Bone marrow (tissue), 2 donors: Measurements from ENCODE around the gene AMPD2.

Experiments
- DNase-seq, 2 donors: peaks; one replicate each; lab custom pipeline; 2025; lab: John Stamatoyannopoulos, UW

AMPD2 gene

DNA sequence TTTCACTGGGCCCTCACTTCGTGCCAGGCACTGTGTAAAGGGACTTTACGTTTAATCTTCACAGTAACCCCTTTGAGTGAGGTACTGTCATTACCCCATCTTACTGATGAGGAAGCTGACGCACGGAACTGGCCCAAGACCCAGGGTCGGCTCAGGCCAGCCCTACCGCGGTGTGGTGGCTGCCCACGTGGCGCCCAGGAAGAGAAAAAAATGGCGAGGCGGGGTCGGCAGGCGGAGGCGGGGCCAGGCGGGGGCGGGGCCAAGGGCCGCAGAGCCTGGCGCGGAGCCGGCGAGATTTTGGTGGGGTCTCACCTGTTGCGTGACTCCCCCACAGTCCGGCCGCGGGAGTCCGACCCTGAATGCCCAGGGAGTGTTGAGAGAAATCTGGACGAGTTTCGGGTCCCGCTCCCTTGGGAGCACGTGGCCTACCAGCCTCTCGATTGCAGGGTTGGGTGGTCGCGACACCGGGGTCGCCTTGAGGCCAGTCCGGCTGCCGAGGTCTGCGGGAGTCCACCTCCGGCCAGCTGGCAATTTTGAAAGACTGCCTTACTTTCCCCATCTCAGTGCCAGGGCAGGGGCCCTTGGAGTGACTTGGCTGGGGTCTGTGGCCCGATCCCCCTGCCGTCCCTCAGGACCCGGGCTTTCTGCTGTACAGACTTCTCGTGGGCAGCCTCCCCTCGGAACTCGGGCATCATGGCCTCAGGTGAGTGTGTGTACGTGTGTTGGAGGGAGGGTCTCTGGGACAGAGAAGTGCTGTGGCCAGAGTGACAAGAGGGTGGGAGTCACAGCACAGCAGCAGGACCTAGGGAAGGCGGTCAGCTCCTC is at the start of gene AMPD2, which contains the start of gene GNAT2:
AMPD2 (plus strand) TSS at position 262 of the 825 bp plus-strand sequence. CDS start 1,339 bp downstream, outside the sequence.
GNAT2 (minus strand) TSS at position 41 of the 825 bp plus-strand sequence. CDS start 6,746 bp downstream, outside the sequence.
- peak in 1 of 2 donors; percentile 45 for DNase-seq

DNA sequence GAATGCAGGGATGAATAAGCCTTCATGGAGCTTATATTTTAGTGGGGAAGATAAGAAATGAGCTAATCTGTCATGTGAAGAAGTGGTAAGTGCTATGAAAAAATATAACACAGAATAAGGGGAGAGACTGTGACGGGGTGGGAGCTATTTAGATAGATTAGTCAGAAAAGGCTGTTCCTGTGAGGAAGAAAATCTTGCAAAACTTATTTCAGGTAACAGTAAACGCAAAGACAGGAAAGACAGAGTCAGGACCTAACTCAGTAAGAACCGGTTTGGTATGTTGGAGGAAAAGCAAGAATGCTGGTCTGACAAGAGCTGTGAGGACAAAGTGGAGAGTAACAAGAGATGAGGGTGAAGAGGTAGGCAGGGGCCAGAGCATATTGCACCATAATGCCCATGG is 49.2 kb upstream of the AMPD2 start:
- no peak for DNase-seq

DNA sequence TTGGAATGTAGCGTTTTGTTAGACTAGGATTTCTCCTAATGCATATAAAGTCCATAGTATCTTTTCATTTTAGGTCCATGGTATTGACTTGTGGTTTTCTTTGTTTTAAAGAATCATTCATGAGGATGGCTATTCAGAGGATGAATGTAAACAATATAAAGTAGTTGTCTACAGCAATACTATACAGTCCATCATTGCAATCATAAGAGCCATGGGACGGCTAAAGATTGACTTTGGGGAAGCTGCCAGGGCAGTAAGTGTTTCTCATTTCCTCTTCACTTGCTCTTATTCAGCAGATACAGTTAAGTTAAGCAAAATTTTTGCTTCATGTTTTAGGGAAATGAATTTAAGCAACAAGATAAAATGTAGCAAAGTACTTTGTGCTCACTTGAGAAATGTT is 45.9 kb upstream of the AMPD2 start:
- DNase-seq = no peak

DNA sequence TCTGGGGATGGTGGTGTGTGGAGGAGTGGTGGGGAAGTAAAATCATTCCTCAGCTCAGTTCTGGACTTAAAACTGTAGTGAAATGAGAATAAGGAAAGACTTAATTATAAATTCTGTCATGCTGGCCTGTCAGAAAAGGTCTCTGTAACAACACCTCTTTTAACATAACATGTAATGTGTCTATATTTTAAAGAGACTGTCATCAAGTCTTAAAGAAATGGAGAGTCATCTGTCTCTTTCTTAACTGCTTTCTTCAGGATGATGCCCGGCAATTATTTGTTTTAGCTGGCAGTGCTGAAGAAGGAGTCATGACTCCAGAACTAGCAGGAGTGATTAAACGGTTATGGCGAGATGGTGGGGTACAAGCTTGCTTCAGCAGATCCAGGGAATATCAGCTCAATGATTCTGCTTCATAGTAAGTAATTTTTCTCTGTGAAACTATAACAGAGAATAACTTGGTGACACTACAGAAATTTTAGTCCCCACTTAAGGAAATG is 40.6 kb upstream of the AMPD2 start:
- DNase-seq = no peak

DNA sequence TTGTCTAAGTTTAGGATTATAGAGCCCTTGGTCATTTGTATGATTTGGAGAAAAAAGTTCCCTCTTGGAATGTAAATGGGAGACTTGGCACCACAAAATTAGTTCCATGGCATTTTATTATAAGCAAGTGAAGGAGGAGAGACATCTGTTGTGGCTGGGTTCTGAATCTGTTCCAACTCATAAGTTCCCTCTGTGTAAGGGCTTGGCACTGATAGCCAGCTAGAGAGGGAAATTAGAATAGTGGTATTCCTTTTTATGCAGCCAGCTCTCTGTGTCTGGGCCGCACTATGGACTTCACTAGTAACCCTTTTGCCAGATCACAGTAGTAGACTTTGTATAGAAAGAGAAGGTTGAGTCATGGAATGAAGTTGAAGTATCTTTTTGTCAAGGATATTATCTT is 40.1 kb upstream of the AMPD2 start:
- DNase-seq = no peak

DNA sequence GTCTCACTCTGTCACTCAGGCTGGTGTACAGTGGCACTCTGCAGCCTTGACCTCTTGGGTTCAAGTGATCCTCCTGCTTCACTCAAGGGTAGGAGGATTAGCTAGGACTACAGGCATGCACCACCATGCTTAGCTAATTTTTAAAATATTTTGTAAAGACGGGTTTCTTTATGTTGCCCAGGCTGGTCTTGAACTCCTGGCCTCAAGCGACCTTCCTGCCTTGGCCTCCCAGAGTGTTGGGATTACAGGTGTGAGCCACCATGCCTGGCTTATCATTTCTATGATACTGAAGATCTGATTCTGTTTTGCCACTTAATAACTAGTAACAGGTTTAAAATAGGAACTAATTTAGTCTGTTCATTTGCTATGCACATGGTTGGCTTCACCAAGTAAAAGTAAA is 37.6 kb upstream of the AMPD2 start:
- no peak for DNase-seq

DNA sequence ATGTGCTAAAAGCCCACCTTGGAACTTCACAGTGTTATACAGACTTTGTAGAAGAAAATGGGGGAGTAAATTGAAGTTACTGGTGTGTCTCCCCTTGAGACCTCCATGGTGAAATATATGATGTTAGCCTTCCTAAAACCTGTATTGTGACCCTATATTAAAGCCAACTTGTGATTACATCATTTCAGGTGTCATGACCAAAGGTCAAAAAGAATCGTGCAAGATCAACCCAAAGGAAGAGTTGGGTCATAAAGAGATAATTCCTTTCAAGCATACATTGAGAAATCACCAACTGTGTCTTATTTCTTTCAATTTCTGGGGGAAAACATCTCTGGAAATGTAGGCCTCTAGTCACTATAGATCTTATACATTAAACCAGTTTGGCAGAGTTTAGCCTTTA is 34.9 kb upstream of the AMPD2 start:
- no peak for DNase-seq

DNA sequence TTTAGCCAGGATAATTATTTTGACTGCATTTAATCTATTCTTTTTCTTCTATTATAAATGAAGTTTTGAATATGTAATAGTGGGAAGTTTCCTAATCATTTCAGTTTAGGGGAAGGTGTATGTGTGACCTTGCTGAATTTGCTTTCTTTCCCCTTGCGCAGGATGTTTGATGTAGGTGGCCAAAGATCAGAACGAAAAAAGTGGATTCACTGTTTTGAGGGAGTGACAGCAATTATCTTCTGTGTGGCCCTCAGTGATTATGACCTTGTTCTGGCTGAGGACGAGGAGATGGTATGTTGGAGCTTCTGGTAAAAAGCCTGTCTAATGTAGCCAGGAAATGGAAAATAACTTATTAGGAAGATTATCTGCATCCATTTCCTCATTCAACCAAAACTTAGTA is 33.6 kb upstream of the AMPD2 start:
- DNase-seq = no peak

DNA sequence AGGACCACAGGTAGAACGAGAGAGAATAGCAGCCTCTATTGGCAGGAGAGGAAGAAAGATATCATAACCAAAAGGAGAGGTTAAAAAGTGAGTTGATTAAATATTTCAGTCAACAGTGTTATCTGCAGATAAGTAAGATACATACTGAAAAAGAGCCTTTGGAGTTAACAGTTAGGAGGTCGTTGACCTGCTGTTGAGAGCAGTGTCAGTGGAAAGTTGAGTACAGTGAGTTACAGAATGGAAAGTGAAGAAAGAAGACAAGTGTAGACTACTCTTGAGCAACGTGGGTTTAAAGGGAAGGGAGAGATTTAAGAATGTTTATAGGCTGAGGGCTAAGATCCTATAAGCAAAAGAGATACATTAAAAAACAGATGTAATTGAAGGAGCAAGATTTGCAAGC is 30.5 kb upstream of the AMPD2 start:
- DNase-seq = no peak

DNA sequence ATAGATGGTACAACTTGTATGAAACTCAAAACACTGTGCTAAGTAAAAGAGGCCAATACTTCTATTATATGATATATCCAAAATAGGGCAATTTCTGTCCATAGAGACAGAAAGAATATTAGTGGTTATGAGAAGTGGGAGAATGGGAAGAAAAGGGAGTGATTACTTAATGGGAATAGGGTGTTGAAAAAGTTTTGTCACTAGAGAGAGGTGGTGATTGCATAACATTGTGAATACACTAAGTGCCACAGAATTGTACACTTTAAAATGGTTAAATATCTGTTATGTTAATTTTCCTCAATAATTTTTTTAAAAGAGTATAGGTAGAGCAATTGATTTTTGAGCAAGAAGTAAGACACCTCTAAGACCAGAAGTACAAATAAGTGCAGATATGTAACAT is 30.0 kb upstream of the AMPD2 start:
- no peak for DNase-seq

DNA sequence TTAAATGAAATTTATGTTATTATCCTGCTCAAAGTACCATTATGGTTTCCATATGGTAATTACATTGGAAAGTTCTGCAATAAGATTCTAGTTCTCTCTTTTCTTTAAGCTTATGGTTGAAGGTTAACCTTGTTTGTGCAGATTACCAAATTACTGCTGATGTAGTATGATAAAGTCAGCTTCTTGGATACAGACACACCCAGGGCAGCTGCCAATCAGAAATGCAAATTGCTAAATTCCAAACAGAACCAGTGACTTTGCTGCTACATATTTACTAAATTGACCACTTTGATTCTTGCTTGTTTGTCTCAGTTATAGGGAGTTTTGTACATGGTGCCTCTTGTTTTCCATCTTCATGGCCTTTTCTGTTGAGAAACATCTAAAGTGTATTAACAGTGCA is 26.7 kb upstream of the AMPD2 start:
- DNase-seq = no peak

DNA sequence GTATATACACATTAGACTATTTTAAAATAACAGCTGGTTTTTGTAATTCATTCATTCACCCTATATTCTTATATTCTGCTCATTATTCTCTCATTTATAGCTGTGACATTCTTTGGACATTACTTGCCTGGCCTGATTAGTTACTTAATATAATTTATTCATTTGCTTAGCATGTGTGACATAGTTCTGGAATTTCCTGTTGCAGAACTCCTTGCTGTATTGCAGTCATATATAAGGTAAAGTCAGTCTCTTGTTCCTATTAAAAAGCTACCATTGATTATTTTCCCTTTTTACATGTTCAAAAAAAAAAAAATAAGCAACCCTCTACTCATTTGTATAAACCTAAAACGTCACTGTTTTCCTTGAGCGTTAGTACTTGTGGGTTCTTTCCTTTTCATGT is 24.1 kb upstream of the AMPD2 start:
- no peak for DNase-seq

DNA sequence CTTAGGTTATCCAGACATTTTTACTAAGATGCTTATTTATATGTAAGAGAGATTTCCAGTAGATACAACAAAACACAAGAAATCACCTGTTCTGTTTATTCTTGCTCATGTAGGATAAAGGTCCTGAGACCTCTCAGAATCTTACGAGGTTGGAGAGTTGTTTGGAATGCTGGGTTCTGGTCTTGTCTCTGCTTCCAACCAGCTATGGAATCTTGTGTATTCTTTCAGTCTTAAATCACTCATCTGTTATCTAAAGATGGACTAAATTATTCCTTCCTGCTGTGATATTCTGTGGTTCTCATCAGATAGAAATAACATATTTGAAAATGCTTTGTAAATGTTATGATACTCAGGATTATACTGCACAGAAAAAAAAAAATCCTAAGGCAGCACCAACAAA is 21.5 kb upstream of the AMPD2 start:
- DNase-seq = no peak

DNA sequence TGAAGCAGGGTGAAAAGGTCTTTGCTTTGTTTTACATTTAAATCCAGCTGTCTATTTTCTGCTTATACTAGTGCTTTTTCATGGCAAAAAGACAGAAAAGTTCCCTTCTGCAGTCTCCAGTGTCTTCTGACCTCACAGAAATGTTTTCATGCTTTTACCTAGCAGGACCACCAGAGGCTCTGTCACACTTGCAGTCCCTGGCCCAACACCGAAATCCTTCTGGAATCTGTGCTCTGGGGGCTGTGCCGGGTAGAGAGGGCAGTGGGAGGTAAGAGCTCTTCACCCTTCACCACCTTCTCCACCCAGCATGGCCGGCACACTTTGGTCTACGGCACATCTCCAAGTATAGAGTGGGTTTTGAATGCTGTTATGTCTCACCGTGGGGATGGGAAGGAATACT is 21.0 kb upstream of the AMPD2 start:
- no peak for DNase-seq

DNA sequence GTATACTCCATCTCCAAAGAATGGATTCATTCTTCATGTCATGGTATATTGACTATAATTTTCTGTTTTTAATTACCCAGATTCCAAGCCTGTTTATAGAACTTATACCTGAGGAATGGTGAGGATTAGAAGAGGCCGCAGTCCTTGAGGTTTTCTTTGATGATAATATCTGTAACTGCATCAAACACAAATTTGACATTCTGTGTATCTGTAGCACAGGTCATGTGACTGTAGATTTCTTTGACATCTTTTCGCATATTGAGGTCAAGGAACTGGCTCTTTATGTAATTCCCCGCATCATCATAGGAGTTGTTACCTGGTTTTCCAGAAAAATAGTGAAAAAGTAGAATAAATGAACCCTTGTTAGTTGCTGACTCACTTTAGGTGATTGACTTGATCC is 16.4 kb upstream of the AMPD2 start:
- DNase-seq = no peak

DNA sequence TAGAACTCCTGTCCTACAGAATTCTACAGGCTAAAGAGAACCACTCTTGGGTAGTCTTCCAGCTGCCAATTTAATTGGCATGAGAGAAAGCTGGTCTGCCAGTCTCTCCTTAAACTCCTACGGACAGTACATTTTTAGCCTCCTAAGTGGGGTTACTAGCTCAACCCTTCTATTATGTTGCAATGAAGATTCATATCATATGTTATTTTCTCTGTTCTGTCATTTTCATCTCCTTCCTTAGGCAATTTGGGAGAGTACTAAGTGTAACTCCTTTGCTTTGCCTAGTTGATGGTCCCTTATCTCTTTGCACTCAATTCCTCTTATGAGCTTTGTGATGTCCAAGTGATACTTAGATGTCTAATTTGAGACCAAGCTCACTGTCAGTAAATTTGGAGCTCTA is 14.3 kb upstream of the AMPD2 start:
- no peak for DNase-seq

DNA sequence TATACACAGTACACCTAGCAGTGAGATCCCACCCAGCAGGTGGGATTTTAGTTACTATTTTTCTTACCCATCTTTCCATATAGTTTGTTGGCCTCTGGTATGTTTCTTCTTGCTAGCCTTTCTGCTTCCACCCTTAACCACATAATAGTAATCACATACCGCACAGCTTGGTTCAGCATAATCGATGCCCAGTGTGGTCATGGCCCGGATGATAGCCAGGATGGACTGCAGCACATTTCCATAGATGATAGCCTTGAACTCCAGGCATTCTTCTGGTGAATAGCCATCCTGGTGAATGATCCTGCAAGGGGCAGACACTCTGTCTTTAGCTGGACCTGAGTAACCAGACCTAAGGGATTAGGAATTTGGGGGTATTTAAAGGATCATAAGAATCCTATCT is 9.8 kb upstream of the AMPD2 start:
- no peak for DNase-seq

DNA sequence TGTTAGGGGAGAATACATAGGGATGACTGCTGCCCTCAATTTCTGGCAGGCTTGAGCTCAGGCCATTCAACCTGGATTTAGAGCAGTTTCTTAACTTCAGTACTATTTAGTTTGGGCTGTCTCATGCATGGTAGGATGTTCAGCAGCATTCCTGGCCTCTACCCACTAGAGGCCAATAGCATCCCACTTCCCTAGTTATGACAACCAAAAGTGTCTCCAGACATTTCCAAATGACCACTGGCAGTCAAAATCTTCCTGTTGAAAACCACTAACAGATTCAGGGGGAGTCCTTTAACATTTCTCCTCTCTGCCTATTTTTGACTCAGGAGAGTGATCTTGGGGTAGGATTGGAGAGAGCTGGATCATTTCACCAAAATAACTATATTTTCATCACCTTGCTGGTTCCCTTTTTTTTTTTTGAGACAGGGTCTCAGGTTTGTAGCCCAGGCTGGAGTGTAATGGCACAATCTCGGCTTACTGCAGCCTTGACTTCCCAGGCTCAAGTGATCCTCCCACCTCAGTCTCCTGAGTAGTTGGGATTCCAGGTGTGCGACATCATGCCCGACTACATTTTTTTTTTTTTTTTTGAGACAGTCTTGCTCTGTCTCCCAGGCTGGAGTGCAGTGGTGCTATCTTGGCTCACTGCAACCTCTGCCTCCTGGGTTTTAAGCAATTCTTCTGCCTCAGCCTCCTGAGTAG is 8.9 kb upstream of the AMPD2 start:
- no peak for DNase-seq

DNA sequence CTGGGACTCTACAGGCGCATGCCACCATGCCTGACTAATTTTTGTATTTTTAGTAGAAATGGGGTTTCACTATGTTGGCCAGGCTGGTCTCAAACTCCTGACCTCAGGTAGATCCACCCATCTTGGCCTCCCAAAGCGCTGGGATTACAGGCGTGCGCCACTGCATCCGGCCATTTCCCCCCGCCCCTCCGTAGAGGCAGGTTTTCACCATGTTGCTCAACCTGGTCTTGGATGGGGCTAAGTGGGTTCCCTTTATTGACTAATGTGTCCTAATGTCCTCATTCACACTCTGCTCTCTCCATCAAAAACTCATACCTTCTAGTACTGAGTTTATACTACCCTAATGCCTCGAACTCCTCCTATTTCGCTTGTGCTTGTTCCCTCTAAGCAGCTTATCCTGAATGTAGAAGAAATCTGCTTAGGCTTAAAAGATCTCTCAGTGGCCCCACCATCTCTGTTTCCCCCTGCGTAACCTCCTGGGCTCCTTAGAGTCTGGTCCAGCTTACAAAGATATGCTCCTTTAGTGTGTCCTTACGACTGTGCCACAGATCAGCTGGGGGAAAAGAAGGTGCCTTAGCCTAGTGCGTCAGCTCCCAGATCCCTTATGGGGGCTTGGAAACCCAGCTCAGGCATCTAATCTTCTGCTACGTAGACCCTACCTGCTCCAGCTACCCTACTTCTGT is 8.2 kb upstream of the AMPD2 start:
- no peak for DNase-seq

DNA sequence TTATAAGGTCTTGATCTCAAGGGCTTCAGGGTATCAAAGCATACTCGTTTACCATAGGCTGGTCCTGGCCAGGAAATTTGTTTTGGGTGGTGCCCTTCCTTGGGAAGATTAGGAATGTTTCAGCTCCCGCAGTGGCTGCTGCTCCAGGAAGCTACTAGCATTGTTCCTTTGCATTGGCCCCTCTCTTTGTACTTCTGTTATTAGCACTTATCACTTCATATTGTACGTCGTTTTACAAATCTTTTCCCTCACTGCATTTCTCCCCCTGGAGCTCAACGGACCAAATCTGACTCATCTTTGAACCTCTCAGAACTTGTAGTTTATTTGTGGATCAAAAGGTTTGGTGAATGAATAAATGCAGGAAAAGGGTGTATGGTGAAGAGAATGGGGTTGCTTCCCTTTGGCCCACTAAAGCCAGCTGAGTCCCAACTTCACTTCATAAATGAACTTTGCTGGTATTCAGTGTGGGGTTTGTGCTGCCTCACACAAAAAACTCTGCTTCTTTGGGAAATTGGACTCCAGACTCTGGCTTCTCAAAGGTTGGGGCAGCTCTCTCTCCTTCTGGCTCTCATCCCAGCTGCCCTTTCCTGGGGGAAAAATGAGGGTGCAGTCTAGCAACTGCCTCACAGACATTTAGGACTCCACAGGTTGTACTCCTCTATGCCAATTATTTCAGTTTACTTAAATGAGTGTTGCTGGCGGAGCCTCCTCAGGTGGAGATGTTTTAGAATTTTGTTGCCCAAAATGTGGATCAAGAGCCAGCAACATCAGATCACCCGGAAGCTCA is 6.1 kb upstream of the AMPD2 start:
- DNase-seq = no peak

DNA sequence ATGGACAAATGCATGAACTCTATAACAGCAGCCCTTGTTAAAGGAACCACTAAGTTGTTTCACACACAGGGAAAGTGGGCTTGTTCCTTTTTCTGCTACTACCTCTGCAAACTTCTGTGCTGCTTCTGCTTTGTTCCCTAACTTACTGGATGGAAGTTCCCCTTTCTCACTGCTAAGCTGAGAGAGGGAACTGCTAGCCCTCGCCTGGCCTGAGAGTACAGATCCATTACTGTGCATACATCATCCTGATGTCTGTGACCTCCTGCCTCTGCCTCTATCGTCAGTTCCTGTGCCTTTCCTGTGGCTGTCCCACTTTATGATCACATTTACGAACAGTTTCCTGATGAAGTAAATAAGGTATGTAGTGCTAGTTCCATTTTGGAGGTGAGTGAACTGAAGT is 3.8 kb upstream of the AMPD2 start:
- peak in 1 of 2 donors; percentile 93 for DNase-seq

DNA sequence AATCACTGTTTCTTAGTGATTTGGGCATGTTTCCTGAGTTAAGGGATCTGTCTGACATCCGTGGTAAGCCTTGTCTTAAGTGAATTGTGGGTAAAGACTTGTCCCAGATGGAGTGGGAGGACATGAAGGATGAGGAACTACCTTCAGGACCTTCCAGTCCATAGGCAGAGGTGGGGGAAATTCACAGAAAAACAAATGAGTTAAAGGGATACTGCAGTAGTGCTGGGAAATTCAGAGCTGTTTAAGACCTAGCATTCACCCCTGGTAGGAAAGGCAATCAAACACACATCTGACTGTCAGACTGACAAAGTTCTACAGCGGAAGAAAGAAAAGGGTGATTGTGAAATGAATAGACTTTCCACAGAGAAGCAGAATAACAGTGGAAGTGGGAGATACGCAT is 3.2 kb upstream of the AMPD2 start:
- DNase-seq = peak in 1 of 2 donors; percentile 19
